GM12878 (cell line): Measurements from ENCODE around the gene TNFAIP8L1. TPM values are rescaled to one million over a fixed set of nuclear protein-coding genes. Genes with fewer than 3 reads are reported as not detected.
"Not testable (repeated sequence)": the region's sequence is repeated elsewhere in the genome, so short reads cannot be mapped to it uniquely, and the experiment has no call there.

Experiments used
- ATAC-seq: fragments of 200-7000 bp; cut with Tn5 transposase; 3 replicates; pipeline ENCODE4 v1.9.1; 2020; ENCODE audit warnings: mild to moderate bottlenecking, moderate library complexity
- BruUV-seq: library from RNA; stranded (reverse); fragments of 400-500 nt; replicated peaks from 2 replicates; lab custom pipeline; 2021; lab: Mats Ljungman, UMichigan
- CTCF ChIA-PET: fragments of 300-600 bp; sonication (Branson Sonifier 250); formaldehyde crosslinking; extraction: SDS; loops from one replicate; lab custom pipeline; 2021; ENCODE audit warnings: inconsistent platforms; lab: Yijun Ruan, JAX
- POLR2A ChIA-PET: fragments of 350-600 bp; formaldehyde crosslinking; extraction: SDS; loops from one replicate; lab custom pipeline; 2021; ENCODE audit warnings: inconsistent platforms; lab: Charles Lee
- RAD21 ChIA-PET: fragments of 300-600 bp; sonication (Branson Sonifier 250); formaldehyde crosslinking; loops from one replicate; lab custom pipeline; 2023; ENCODE audit warnings: antibody characterized with exemption; ENCODE audit not compliant: unreplicated experiment; lab: Charles Lee
- SMC1A ChIA-PET: fragments of 300-600 bp; sonication (Branson Sonifier 250); formaldehyde crosslinking; loops from one replicate; lab custom pipeline; 2023; ENCODE audit not compliant: unreplicated experiment, uncharacterized antibody; lab: Charles Lee
- DNase-seq: peaks from one replicate; pipeline ENCODE4 v3.0.0-alpha.2; 2011; ENCODE audit warnings: low read depth, low spot score
- FAIRE-seq: peaks from 3 replicates; lab custom pipeline; 2011; peaks lifted over from hg19 to GRCh38; lab: Jason Lieb, UNC
- H2AFZ ChIP-seq: 2 replicates; pipeline ENCODE4 v1.6.0; 2011; ENCODE audit warnings: low read depth, low read length, control low read depth; ENCODE audit not compliant: control insufficient read depth
- H3K27ac ChIP-seq: 2 replicates; pipeline ENCODE4 v1.5.1; 2011; ENCODE audit warnings: control low read depth; ENCODE audit not compliant: control insufficient read depth, insufficient read depth
- H3K27me3 ChIP-seq, 2 experiments: replicated peaks in 1 of 2; 2 replicates each; pipeline versions ENCODE4 v1.6.0 to v1.6.1; 2011; ENCODE audit warnings: low read length in 1 of 2; ENCODE audit not compliant: control insufficient read depth in 2 of 2, insufficient read depth in 2 of 2
- H3K36me3 ChIP-seq, 2 experiments: 2 replicates each; pipeline ENCODE4 v1.5.1; 2011; ENCODE audit warnings: low read length in 1 of 2; ENCODE audit not compliant: control insufficient read depth in 2 of 2, insufficient read depth in 2 of 2
- H3K4me1 ChIP-seq: 2 replicates; pipeline ENCODE4 v1.6.1; 2011; ENCODE audit warnings: mild to moderate bottlenecking, low read length, moderate library complexity, mixed read lengths; ENCODE audit not compliant: control insufficient read depth, insufficient read depth
- H3K4me2 ChIP-seq: 2 replicates; pipeline ENCODE4 v1.6.0; 2011; ENCODE audit warnings: control low read depth; ENCODE audit not compliant: control insufficient read depth, insufficient read depth
- H3K4me3 ChIP-seq: fragments of 200-600 bp; sonication (generic); 2 replicates; pipeline ENCODE4 v1.5.1; 2016
- H3K79me2 ChIP-seq: 2 replicates; pipeline ENCODE4 v1.6.0; 2011; ENCODE audit warnings: low read length; ENCODE audit not compliant: control insufficient read depth, insufficient read depth
- H3K9ac ChIP-seq: 2 replicates; pipeline ENCODE4 v1.8.0; 2011; ENCODE audit warnings: low read length, control low read depth, mixed read lengths; ENCODE audit not compliant: control insufficient read depth, insufficient read depth
- H3K9me3 ChIP-seq: replicated peaks from 3 replicates; pipeline ENCODE4 v1.5.1; 2011; ENCODE audit warnings: mild to moderate bottlenecking, low read length; ENCODE audit not compliant: control insufficient read depth, insufficient read depth
- H4K20me1 ChIP-seq: 2 replicates; pipeline ENCODE4 v1.6.0; 2011; ENCODE audit not compliant: control insufficient read depth, insufficient read depth
- JUNB ChIP-seq: IDR thresholded peaks from 2 replicates; pipeline ENCODE4 v1.6.1; 2016; ENCODE audit warnings: antibody characterized with exemption, mild to moderate bottlenecking
- MEF2A ChIP-seq: IDR thresholded peaks from 2 replicates; pipeline ENCODE4 v1.6.1; 2011; ENCODE audit warnings: low read depth, mild to moderate bottlenecking, low read length, moderate library complexity; ENCODE audit not compliant: insufficient read depth
- NFYA ChIP-seq: IDR thresholded peaks from 2 replicates; pipeline ENCODE4 v1.6.1; 2011; ENCODE audit warnings: low read depth, mild to moderate bottlenecking, low read length, improper control_type of control experiment, borderline replicate concordance
- POLR2A ChIP-seq: IDR thresholded peaks from 2 replicates; pipeline ENCODE4 v1.6.1; 2011; ENCODE audit warnings: low read depth, mild to moderate bottlenecking, low read length
- RAD21 ChIP-seq: IDR thresholded peaks from 2 replicates; pipeline ENCODE4 v1.6.1; 2011; ENCODE audit warnings: mild to moderate bottlenecking, low read depth, low read length, moderate library complexity; ENCODE audit not compliant: insufficient read depth
- ZNF274 ChIP-seq: IDR thresholded peaks from one replicate; pipeline ENCODE4 v1.8.0; 2011; ENCODE audit not compliant: insufficient read length, insufficient read depth
- WGBS: methylation state at CpG from one replicate; pipeline ENCODE4 v1.1.6; 2016; ENCODE audit warnings: low lambda C conversion rate; ENCODE audit not compliant: insufficient replicate concordance, insufficient coverage; ENCODE audit errors: missing lambda C conversion rate; 5-methylcytosine and 5-hydroxymethylcytosine counted together
- in situ Hi-C: fragments of 300-500 bp; cut with MboI; formaldehyde crosslinking; loops from 9 replicates; pipeline ENCODE4 v1.14.3; 2018; ENCODE audit warnings: mixed read lengths
- intact Hi-C: fragments of 100-400 bp; cut with micrococcal nuclease; formaldehyde crosslinking; loops from one replicate; pipeline ENCODE4 v1.14.2; 2022; ENCODE audit not compliant: unreplicated experiment
- polyA plus RNA-seq, 11 experiments: library from polyadenylated mRNA; depleted of rRNA in 4 of 11; unstranded in 6 of 11; stranded (reverse) in 5 of 11; fragments of >200 nt; fragmentation: Nextera tagmentation in 4 of 11; fragmentation: Illumina TruSeq in 1 of 11; extraction: Ambion mirVana in 4 of 11; extraction: Trizol in 1 of 11; gene quantifications; 1 replicate in 1 of 11; 2 replicates in 10 of 11; pipeline versions ENCODE4 v1.2.1 to v1.2.3, GENCODE V29; 2011 to 2016; ENCODE audit warnings: inconsistent platforms in 2 of 11, missing spikeins in 2 of 11, low read depth in 1 of 11
- total RNA-seq, 4 experiments: library from RNA; depleted of rRNA in 3 of 4; stranded (reverse); fragments of >200 nt in 3 of 4; fragmentation: Illumina TruSeq in 1 of 4; extraction: Trizol in 1 of 4; gene quantifications; 2 replicates each; pipeline versions ENCODE4 v1.2.1 to v1.2.3, GENCODE V29; 2013 to 2021
- TF ChIP-seq, protein P1 (sequence below): IDR thresholded peaks from 2 replicates; pipeline ENCODE4 v1.6.1; 2011; ENCODE audit warnings: borderline replicate concordance, low read depth, mild to moderate bottlenecking, moderate library complexity, mixed read lengths, low read length; ENCODE audit not compliant: insufficient read depth; ENCODE audit errors: extremely low read length
- TF ChIP-seq, protein P2 (sequence below): fragments of 150-350 bp; IDR thresholded peaks from 2 replicates; pipeline ENCODE4 v1.6.1; 2016; ENCODE audit warnings: low read depth, low read length

Gene TNFAIP8L1
- total and polyA plus RNA-seq, 10 of the 15 experiments (the other 5 are each of a cell fraction or from before 2014, with no cell fraction given) = 0.93 to 12.7 (median 8.6) TPM

DNA sequence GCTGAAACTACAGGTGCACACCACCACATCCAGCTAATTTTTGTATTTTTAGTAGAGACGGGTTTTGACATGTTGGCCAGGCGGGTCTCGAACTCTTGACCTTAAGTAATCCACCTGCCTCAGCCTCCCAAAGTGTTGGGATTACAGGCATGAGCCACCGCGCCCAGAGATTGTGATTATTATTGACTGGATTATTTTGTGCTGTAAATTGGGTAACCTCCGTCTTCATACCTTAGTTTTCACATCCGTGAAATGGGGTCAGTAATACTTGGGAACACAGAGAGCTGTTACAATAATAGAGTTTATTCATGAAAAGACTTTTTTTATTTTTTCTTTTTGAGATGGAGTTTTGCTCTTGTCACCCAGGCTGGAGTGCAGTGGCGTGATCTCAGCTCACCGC lies 44.2 kb upstream of the TNFAIP8L1 start:
- H3K9me3 ChIP-seq, in situ Hi-C loops, H3K27me3 ChIP-seq, H3K27ac ChIP-seq, H3K4me2 ChIP-seq, ATAC-seq, H3K79me2 ChIP-seq, DNase-seq, FAIRE-seq, H3K4me1 ChIP-seq, RAD21 ChIA-PET, H3K36me3 ChIP-seq, H2AFZ ChIP-seq, H3K9ac ChIP-seq, H3K4me3 ChIP-seq, intact Hi-C loops, BruUV-seq, SMC1A ChIA-PET, H4K20me1 ChIP-seq: not testable (repeated sequence)
- ChIA-PET POLR2A (interaction anchor here (0.6 kb wide), 1 partner anchor 25 kb away, joined by 6 read pairs; no protein-coding TSS in a partner anchor), CTCF (interaction anchor here (0.7 to 3.9 kb wide), 3 partner anchors 38 to 123 kb away, joined by 3 to 24 read pairs (median 12); no protein-coding TSS in a partner anchor)
- WGBS = 38% methylated on average over 9 of the region's 9 CpGs

DNA sequence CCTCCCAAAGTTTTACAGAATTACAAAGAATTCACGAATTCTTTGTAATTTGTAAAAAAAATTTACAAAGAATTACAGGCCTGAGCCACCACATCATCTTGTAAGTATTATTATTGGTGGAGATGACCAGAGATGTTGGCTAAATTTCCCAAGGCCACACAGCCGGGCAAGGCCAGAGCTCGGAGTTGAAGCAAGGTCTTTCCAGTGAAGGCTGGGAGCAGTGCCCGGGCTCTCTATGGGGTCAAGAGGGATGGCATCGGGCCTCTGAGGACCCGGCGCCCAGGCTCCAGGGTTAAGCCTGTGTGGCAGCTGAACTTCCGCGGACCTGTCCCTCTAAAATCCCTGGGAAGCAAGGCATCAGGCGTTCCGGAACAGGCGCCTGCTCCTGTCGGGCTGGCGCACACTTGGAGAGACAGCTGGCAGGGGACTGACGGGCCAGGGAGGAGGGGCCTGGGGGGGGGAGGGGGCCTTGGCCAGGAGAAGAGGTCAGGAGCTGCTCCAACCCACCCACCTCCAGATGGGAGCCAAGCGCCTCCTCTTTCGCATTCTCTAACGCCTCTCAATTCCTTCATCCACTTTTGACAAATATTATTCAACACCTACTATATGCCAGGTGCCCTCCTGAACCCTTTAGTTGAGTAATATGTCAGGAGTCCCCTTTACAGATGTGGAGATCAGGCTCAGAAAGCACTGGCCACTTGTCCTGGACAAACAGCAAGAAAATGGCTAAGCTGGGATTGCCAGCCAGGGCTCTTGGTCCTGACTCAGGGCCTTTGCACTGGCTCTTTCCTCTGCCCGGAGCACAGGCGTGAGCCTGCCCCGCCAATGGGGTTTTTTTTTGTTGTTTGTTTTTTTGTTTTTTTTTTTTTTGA lies 43.0 kb upstream of the TNFAIP8L1 start:
- WGBS = 46% methylated on average over 17 of the region's 21 CpGs
- TF ChIP-seq, protein P1, sequence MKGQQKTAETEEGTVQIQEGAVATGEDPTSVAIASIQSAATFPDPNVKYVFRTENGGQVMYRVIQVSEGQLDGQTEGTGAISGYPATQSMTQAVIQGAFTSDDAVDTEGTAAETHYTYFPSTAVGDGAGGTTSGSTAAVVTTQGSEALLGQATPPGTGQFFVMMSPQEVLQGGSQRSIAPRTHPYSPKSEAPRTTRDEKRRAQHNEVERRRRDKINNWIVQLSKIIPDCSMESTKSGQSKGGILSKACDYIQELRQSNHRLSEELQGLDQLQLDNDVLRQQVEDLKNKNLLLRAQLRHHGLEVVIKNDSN = no peak
- no peak for TF ChIP-seq NFYA
- TF ChIP-seq, protein P2, sequence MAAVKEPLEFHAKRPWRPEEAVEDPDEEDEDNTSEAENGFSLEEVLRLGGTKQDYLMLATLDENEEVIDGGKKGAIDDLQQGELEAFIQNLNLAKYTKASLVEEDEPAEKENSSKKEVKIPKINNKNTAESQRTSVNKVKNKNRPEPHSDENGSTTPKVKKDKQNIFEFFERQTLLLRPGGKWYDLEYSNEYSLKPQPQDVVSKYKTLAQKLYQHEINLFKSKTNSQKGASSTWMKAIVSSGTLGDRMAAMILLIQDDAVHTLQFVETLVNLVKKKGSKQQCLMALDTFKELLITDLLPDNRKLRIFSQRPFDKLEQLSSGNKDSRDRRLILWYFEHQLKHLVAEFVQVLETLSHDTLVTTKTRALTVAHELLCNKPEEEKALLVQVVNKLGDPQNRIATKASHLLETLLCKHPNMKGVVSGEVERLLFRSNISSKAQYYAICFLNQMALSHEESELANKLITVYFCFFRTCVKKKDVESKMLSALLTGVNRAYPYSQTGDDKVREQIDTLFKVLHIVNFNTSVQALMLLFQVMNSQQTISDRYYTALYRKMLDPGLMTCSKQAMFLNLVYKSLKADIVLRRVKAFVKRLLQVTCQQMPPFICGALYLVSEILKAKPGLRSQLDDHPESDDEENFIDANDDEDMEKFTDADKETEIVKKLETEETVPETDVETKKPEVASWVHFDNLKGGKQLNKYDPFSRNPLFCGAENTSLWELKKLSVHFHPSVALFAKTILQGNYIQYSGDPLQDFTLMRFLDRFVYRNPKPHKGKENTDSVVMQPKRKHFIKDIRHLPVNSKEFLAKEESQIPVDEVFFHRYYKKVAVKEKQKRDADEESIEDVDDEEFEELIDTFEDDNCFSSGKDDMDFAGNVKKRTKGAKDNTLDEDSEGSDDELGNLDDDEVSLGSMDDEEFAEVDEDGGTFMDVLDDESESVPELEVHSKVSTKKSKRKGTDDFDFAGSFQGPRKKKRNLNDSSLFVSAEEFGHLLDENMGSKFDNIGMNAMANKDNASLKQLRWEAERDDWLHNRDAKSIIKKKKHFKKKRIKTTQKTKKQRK = no peak
- TF ChIP-seq RAD21 = no peak
- TF ChIP-seq MEF2A = no peak
- no peak for TF ChIP-seq JUNB
- no peak for TF ChIP-seq POLR2A
- no peak for TF ChIP-seq ZNF274

More for the DNA sequence above, 43.0 kb upstream of the TNFAIP8L1 start:
- Histone ChIP-seq H3K9ac (no peak overlapping the region), H3K4me2 (no peak overlapping the region), H3K4me3 (no peak overlapping the region), H2AFZ (no peak overlapping the region), H4K20me1 (no peaks in the 10 kb centered on the region), H3K79me2 (no peaks in the 10 kb centered on the region), H3K9me3 (no peaks in the 10 kb centered on the region), H3K36me3 (no peaks in the 10 kb centered on the region), H3K27me3 (no peaks in the 10 kb centered on the region), H3K27ac (no peak overlapping the region), H3K4me1 (peaks cover 2% of the 10 kb centered on the region; the same call in 1 of the 2 replicates)
- intact Hi-C loops (no loop called here), in situ Hi-C loops (no loop called here)
- RAD21 ChIA-PET = no interaction called here
- SMC1A ChIA-PET = interaction anchor here (1.5 kb wide), 1 partner anchor 40 kb away, joined by 3 read pairs; no protein-coding TSS in a partner anchor
- DNase-seq = no peak
- POLR2A ChIA-PET = no interaction called here
- CTCF ChIA-PET = interaction anchor here (3.9 kb wide), 2 partner anchors 37 to 40 kb away, joined by 12 to 24 read pairs; no protein-coding TSS in a partner anchor
- ATAC-seq = no peak
- no TSS peak for BruUV-seq
- no peak for FAIRE-seq
